CD14-positive monocyte (primary cell): ENCODE measurements around the gene PLCB1. TPM values are rescaled to one million over a fixed set of nuclear protein-coding genes. Genes with fewer than 3 reads are reported as not detected.

Experiments
- DNase-seq, 3 donors: peaks; one replicate each; pipeline ENCODE4 v3.0.0-alpha.2; 2011 to 2022
- H2AFZ ChIP-seq: 2 replicates; pipeline ENCODE4 v1.6.0; 2012; ENCODE audit warnings: mild to moderate bottlenecking, low read depth, low read length, inconsistent platforms; ENCODE audit not compliant: insufficient read depth, poor library complexity, severe bottlenecking
- H3K27ac ChIP-seq, 2 donors: 1 replicate in 1 of 2; 2 replicates in 1 of 2; pipeline ENCODE4 v1.5.1; 2012 to 2013; ENCODE audit warnings: low read length in 2 of 2, control low read depth in 1 of 2, inconsistent platforms in 1 of 2, low read depth in 1 of 2, mild to moderate bottlenecking in 1 of 2
- H3K27me3 ChIP-seq, 2 donors: one replicate each; pipeline versions ENCODE4 v1.6.0 to v1.6.1; 2011 to 2013; ENCODE audit warnings: low read length in 2 of 2; ENCODE audit not compliant: control insufficient read depth in 2 of 2, insufficient read depth in 2 of 2
- H3K36me3 ChIP-seq, 2 donors: replicated peaks in 1 of 2; 1 replicate in 1 of 2; 2 replicates in 1 of 2; pipeline versions ENCODE4 v1.5.1 to v1.6.1; 2012 to 2013; ENCODE audit warnings: low read length in 2 of 2, control low read depth in 1 of 2, inconsistent platforms in 1 of 2, mild to moderate bottlenecking in 1 of 2; ENCODE audit not compliant: insufficient read depth in 2 of 2, control insufficient read depth in 1 of 2
- H3K4me1 ChIP-seq, 2 donors: 1 replicate in 1 of 2; 2 replicates in 1 of 2; pipeline versions ENCODE4 v1.5.1 to v1.6.1; 2012 to 2013; ENCODE audit warnings: low read length in 2 of 2, control low read depth in 1 of 2, inconsistent platforms in 1 of 2, mild to moderate bottlenecking in 1 of 2, moderate library complexity in 1 of 2; ENCODE audit not compliant: insufficient read depth in 2 of 2, control insufficient read depth in 1 of 2
- H3K4me2 ChIP-seq: replicated peaks from 2 replicates; pipeline ENCODE3; 2012; ENCODE audit warnings: low read length, moderate library complexity, mild to moderate bottlenecking; ENCODE audit not compliant: poor library complexity, severe bottlenecking; ENCODE audit errors: extremely low read depth
- H3K4me3 ChIP-seq, 3 experiments: fragments of 200-600 bp in 1 of 3; sonication (generic) in 1 of 3; replicated peaks in 1 of 3; 1 replicate in 2 of 3; 2 replicates in 1 of 3; pipeline ENCODE4 v1.5.1; 2011 to 2013; ENCODE audit warnings: low read length in 3 of 3, mild to moderate bottlenecking in 3 of 3, control low read depth in 2 of 3, low read depth in 2 of 3, inconsistent platforms in 1 of 3, moderate library complexity in 1 of 3
- H3K79me2 ChIP-seq: 2 replicates; pipeline ENCODE4 v1.6.0; 2012; ENCODE audit warnings: mild to moderate bottlenecking, control low read depth, inconsistent platforms, low read length, moderate library complexity; ENCODE audit not compliant: insufficient read depth
- H3K9ac ChIP-seq: 2 replicates; pipeline ENCODE4 v1.6.0; 2017; ENCODE audit warnings: low read length, mild to moderate bottlenecking; ENCODE audit not compliant: insufficient read depth, poor library complexity, severe bottlenecking
- H3K9me3 ChIP-seq, 2 donors: replicated peaks in 1 of 2; 1 replicate in 1 of 2; 2 replicates in 1 of 2; pipeline versions ENCODE4 v1.5.1 to v1.6.1; 2012 to 2013; ENCODE audit warnings: low read length in 2 of 2, control low read depth in 1 of 2; ENCODE audit not compliant: control insufficient read depth in 1 of 2, insufficient read depth in 1 of 2
- H4K20me1 ChIP-seq: 2 replicates; pipeline ENCODE4 v1.6.0; 2012; ENCODE audit warnings: mild to moderate bottlenecking, low read length, control low read depth, moderate library complexity; ENCODE audit not compliant: insufficient read depth
- H3K27ac Mint-ChIP-seq, 7 donors: one replicate each; pipeline ENCODE4 v1.8.0; 2020; ENCODE audit warnings: mild to moderate bottlenecking in 7 of 7, mixed read lengths in 7 of 7, moderate library complexity in 6 of 7, inconsistent platforms in 2 of 7
- H3K27me3 Mint-ChIP-seq, 3 donors: one replicate each; pipeline ENCODE4 v1.8.0; 2021 to 2022; ENCODE audit warnings: low read depth in 3 of 3, mild to moderate bottlenecking in 3 of 3, mixed read lengths in 3 of 3, moderate library complexity in 3 of 3, inconsistent platforms in 1 of 3
- H3K36me3 Mint-ChIP-seq, 2 donors: one replicate each; pipeline ENCODE4 v1.8.0; 2020; ENCODE audit warnings: mixed read lengths in 2 of 2, inconsistent platforms in 1 of 2, mild to moderate bottlenecking in 1 of 2
- H3K4me1 Mint-ChIP-seq: one replicate; pipeline ENCODE4 v1.8.0; 2020; ENCODE audit warnings: mild to moderate bottlenecking, mixed read lengths
- H3K4me3 Mint-ChIP-seq, 2 donors: one replicate each; pipeline ENCODE4 v1.8.0; 2020; ENCODE audit warnings: mild to moderate bottlenecking in 2 of 2, mixed read lengths in 2 of 2, moderate library complexity in 1 of 2
- H3K9me3 Mint-ChIP-seq, 7 donors: one replicate each; pipeline ENCODE4 v1.8.0; 2020 to 2022; ENCODE audit warnings: mixed read lengths in 7 of 7, mild to moderate bottlenecking in 6 of 7, moderate library complexity in 6 of 7, inconsistent platforms in 2 of 7
- WGBS: methylation state at CpG from one replicate; pipeline ENCODE4 v1.1.5; 2013; ENCODE audit warnings: missing lambda C conversion rate; ENCODE audit not compliant: insufficient coverage; 5-methylcytosine and 5-hydroxymethylcytosine counted together
- intact Hi-C, 2 donors: fragments of 100-400 bp; cut with micrococcal nuclease; formaldehyde crosslinking; loops; one replicate each; pipeline versions ENCODE4 v1.15.0 to v1.15.1; 2023
- polyA plus RNA-seq, 3 donors: library from polyadenylated mRNA; depleted of rRNA in 1 of 3; unstranded in 2 of 3; stranded (reverse) in 1 of 3; fragments of 300-500 nt in 2 of 3; fragments of >200 nt in 1 of 3; fragmentation: Illumina TruSeq in 2 of 3; gene quantifications; 1 replicate in 2 of 3; 2 replicates in 1 of 3; pipeline ENCODE4 v1.2.3, GENCODE V29; 2012 to 2021
- TF ChIP-seq, protein P1 (sequence below): fragments of 200-600 bp; IDR thresholded peaks from one replicate; pipeline ENCODE4 v1.8.0; 2022; ENCODE audit warnings: antibody characterized with exemption, mild to moderate bottlenecking

Gene PLCB1
- polyA plus RNA-seq, 3 donors: 8.6 to 16.4 (median 13.2) TPM

DNA sequence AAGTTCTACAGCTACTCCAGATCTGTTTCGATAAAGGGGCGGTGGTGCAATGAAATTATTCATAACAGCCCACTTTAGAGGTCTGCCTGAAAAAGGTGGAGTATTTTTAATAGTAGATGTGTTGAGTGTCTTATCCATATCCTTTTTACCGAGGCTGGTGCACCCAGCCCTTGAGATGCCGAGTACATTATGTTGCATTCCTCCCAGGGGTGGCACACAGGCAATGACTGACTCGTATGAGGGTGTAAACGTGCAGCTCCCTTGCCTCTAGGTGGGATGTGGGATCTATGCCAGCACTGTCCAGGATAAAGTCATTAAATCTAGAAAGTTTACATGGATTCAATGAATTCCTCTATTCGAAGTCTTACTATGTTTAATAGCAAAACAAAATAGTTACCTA is 355.6 kb downstream of the PLCB1 start:
- Mint-ChIP-seq H3K4me3 (no peak overlapping the region), H3K27me3 (peaks cover 0 to 3% (median 2%) of the 10 kb centered on the region in 3 donors), H3K9me3 (peaks cover 6 to 10% (median 9%) of the 10 kb centered on the region in 7 donors), H3K27ac (no peak overlapping the region), H3K36me3 (peaks cover 0 to 3% of the 10 kb centered on the region in 2 donors), H3K4me1 (peaks cover 3% of the 10 kb centered on the region)
- Histone ChIP-seq H3K4me2 (no peak overlapping the region), H3K9me3 (peaks cover 8 to 10% of the 10 kb centered on the region in 2 donors), H3K9ac (no peak overlapping the region), H3K27ac (no peak overlapping the region), H3K27me3 (no peaks in the 10 kb centered on the region), H3K79me2 (no peaks in the 10 kb centered on the region), H3K36me3 (no peaks in the 10 kb centered on the region), H2AFZ (no peak overlapping the region), H4K20me1 (no peaks in the 10 kb centered on the region), H3K4me3 (no peak overlapping the region), H3K4me1 (no peaks in the 10 kb centered on the region)
- 83% methylated on average over 1 of the region's 7 CpGs for WGBS
- intact Hi-C loops: no loop called here
- TF ChIP-seq, protein P1, sequence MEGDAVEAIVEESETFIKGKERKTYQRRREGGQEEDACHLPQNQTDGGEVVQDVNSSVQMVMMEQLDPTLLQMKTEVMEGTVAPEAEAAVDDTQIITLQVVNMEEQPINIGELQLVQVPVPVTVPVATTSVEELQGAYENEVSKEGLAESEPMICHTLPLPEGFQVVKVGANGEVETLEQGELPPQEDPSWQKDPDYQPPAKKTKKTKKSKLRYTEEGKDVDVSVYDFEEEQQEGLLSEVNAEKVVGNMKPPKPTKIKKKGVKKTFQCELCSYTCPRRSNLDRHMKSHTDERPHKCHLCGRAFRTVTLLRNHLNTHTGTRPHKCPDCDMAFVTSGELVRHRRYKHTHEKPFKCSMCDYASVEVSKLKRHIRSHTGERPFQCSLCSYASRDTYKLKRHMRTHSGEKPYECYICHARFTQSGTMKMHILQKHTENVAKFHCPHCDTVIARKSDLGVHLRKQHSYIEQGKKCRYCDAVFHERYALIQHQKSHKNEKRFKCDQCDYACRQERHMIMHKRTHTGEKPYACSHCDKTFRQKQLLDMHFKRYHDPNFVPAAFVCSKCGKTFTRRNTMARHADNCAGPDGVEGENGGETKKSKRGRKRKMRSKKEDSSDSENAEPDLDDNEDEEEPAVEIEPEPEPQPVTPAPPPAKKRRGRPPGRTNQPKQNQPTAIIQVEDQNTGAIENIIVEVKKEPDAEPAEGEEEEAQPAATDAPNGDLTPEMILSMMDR: no peak
- DNase-seq: no peak

DNA sequence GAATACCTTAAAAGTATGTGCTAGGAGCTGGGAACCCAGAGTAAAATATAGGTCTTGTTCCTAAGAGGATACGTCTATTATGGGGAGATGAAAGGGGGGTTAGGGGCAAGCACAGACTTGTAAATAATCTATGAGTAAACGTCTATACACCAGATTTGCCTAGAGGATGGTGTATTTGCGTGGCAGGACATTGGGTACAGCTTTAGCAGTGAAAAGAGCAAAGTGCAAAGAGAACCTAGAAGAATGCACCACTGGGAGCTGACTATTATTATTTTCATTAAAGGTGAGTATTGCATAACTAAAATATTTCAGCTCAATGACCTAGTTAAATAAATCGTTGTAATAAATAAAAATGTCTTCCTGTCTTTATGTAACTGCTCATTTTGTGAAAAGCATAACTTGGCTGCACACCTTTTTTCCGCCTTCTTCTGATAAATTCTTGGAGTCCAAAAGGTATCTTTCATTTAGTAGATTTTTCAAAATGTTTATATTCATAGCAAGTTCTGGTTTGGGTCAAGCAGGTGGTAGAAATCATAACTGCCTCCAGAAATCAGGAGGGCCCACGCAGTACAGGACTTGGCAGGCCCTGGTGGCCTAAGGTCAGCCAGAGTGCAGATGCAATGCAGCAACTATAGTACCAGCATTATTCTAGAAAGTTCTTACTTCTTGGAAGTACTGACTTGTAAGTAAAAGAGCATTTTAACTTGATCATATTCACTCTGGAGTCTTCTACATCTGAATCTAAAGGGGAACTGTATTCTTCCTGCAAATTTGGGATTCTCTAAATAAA is 357.2 kb downstream of the PLCB1 start:
- Histone ChIP-seq H3K36me3 (no peaks in the 10 kb centered on the region), H3K9me3 (peaks cover 8% of the 10 kb centered on the region in 2 donors), H3K4me1 (peaks cover 5 to 6% of the 10 kb centered on the region in 2 donors), H3K27me3 (no peaks in the 10 kb centered on the region), H3K27ac (no peak overlapping the region), H4K20me1 (no peaks in the 10 kb centered on the region), H3K9ac (no peak overlapping the region), H3K79me2 (no peaks in the 10 kb centered on the region), H3K4me2 (no peak overlapping the region), H2AFZ (no peak overlapping the region), H3K4me3 (no peak overlapping the region)
- Mint-ChIP-seq H3K4me3 (no peak overlapping the region), H3K9me3 (peaks cover 6 to 10% (median 7%) of the 10 kb centered on the region in 7 donors), H3K27ac (no peak overlapping the region), H3K36me3 (peaks cover 0 to 3% of the 10 kb centered on the region in 2 donors), H3K4me1 (peaks cover 11% of the 10 kb centered on the region), H3K27me3 (peaks cover 0 to 3% (median 2%) of the 10 kb centered on the region in 3 donors)
- intact Hi-C loops: no loop called here
- TF ChIP-seq, protein P1: no peak
- 89% methylated on average over 3 of the region's 6 CpGs for WGBS
- DNase-seq: no peak
